Measurements from ENCODE around the gene RIC1.
"Not testable (repeated sequence)": the region's sequence is repeated elsewhere in the genome, so short reads cannot be mapped to it uniquely, and the experiment has no call there.

The RIC1 gene

GRCh38 chr9:5790923-5791322, 162.0 kb downstream of the RIC1 start:
- no peak for FAIRE-seq

- no peak for FAIRE-seq
These were observed 163.0 kb downstream of the RIC1 start for GRCh38 chr9:5791870-5792269.

DNA sequence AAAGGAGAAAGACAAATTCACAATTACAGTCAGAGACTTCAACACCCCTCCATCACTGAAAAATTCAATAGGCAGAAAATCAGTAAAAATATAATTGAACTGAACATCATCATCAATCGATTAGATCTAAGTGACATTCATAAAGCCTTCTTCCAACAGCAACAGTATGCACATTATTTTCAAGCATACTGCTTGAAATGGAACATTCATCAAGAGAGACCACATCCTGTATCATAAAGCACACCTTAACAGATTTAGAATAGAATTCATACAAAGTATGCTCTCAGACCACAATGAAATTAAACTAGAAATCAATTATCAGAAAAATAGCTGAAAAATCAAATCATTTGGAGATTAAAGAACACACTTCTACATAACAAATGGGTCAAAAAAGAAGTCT, 164.9 kb downstream of the RIC1 start:
- no peak for FAIRE-seq

- no peak for FAIRE-seq
These were observed 167.4 kb downstream of the RIC1 start for GRCh38 chr9:5796298-5796697.

DNA sequence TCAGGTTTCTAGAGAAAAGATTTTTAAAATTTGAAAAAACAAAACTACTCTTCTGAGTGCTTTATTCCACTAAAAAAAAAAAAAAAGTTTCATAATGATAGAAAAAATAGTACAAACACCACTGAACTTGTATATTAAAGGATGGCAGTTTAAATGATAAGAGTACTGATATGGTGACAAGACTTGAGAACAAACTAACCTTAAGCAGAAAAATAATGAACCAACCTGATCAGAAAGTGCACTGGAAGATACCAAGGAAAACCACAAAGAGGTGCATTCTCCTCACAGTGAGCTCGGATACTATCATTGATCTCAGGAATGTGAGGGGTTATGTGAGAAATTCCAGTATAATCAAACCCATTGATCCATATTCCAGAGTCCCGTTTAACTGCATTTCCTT, 169.7 kb downstream of the RIC1 start:
- FAIRE-seq: no peak

DNA sequence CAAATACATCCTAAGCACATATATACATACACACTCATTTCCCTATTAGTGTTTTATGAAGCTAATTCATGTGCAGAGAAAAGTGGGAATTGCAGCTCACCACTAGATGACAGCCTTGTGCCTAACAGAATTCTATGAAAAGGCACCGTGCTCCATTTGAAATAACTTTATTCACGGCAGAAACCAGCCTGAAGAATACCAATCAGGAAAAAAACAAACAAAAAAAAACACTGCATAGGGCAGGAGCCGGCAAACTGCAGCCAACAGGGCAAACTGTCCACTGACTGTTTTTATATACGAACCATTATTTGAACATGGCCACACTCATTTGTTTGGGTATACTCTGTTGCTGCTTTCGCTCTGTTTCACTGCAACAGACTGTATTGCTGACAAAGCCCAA, 170.4 kb downstream of the RIC1 start:
- peak; percentile 91 for FAIRE-seq

GRCh38 chr9:5800378-5800777, 171.5 kb downstream of the RIC1 start:
- not testable (repeated sequence) for FAIRE-seq

GRCh38 chr9:5800969-5801738, 172.2 kb downstream of the RIC1 start:
- no peak for FAIRE-seq

GRCh38 chr9:5801739-5802113, 172.8 kb downstream of the RIC1 start:
- FAIRE-seq: no peak

DNA sequence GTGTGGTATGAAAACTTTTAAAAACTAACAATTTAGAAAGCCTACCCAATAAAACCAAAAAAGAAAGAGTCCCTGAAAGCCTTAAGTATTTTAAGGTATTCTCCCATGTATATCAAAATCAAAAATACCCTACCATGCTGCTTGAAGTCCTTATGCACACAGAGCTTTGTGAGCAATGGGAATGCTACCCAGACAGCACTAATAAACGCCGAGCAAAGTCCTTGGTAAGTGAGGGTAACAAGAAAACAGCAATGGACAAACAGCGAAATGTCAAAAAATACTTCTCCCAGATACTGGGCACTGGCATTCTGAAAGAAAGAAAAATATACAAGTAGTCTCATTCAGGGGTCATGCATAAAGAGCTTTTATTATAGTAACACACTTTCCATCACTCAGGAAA, 176.6 kb downstream of the RIC1 start:
- no peak for FAIRE-seq

GRCh38 chr9:5811751-5812150, 182.8 kb downstream of the RIC1 start:
- FAIRE-seq: no peak

GRCh38 chr9:5813824-5814223, 184.9 kb downstream of the RIC1 start:
- FAIRE-seq: no peak

DNA sequence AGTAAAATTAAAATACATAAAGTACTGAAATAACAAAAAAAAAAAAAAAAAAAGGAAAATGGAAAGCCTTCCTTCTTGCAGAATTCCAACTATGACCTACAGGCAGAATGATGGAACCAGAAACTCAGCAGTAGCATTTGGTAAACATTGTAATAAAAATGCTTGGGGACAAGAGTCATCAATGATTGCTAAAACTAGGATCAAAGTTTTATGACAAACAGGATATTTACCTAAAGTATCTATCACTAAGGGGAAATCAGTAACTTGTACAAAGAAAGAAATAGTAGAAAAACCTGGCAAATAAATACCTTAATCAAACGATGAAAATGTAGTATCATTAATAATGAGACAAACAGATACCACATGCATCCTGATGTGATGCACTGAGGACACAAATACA, 186.6 kb downstream of the RIC1 start:
- no peak for FAIRE-seq

GRCh38 chr9:5817862-5818261, 189.0 kb downstream of the RIC1 start:
- FAIRE-seq: no peak

GRCh38 chr9:5818424-5819142, 189.7 kb downstream of the RIC1 start:
- no peak for FAIRE-seq

GRCh38 chr9:5819174-5819573, 190.3 kb downstream of the RIC1 start:
- no peak for FAIRE-seq

DNA sequence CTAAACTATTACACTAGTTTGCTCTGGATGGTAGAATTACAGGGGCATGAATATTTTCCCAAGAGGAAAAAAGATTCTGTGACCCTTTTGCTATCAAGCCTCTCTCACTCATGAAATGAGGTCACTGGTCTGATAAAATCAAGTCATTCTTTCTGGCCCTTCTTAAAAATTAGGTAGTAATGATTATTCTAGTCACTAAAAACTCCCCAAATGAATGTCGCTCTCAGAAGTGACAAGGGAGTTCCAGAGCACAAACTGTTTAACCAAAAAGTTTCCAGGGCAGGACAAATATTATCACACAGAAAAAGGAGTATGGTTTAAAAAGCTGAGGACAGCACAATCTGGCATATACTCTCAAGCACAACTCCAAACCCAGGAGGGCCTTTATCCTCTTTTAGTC, 191.5 kb downstream of the RIC1 start:
- FAIRE-seq: no peak

GRCh38 chr9:5825223-5825622, 196.3 kb downstream of the RIC1 start:
- no peak for FAIRE-seq
